ENCODE measurements around the gene ABO. TPM values are rescaled to one million over a fixed set of nuclear protein-coding genes. Genes with fewer than 3 reads are reported as not detected.

ABO gene
- total RNA-seq, 1 experiment from 2014 or later: 0.37 TPM

- no peak overlapping the region for H3K56ac ChIP-seq (ENCODE audit: insufficient read length, low read depth, low read length)
- no peak overlapping the region for H3K18ac ChIP-seq (ENCODE audit: insufficient read length, low read depth, low read length)
- peaks cover 9 to 10% (median 9%) of the 10 kb centered on the region in 3 experiments; a peak in 6 of 7 replicates for H3K36me3 Mint-ChIP-seq (ENCODE audit: insufficient read depth in 1 of 3, low read depth in 3 of 3)
- no peak overlapping the region for H3K4ac ChIP-seq (ENCODE audit: low read depth, low read length)
- no peaks in the 10 kb centered on the region for H3K27me3 ChIP-seq (ENCODE audit: insufficient read depth, low read length)
- H4K20me1 ChIP-seq (ENCODE audit: control insufficient read depth, insufficient read depth, insufficient read length): no peaks in the 10 kb centered on the region
- no CpG with 5 or more reads among the region's 23 CpGs for WGBS (ENCODE audit: extremely low coverage, insufficient read length, low lambda C conversion rate)
- H4K5ac ChIP-seq (ENCODE audit: insufficient read length, low read depth, low read length): no peak overlapping the region
- H2AFZ ChIP-seq (ENCODE audit: low read length): no peak overlapping the region
- H4K8ac ChIP-seq (replicated peaks; ENCODE audit: insufficient read length, low read depth, low read length): no peak overlapping the region
- H2AK5ac ChIP-seq (ENCODE audit: insufficient read length, low read length): no peak overlapping the region
- H3K79me1 ChIP-seq (ENCODE audit: insufficient read depth, low read depth, low read length, poor library complexity, severe bottlenecking): no peaks in the 10 kb centered on the region
- H3T11ph ChIP-seq (ENCODE audit: low read length): no peak overlapping the region
- DNase-seq: no peak
- H3K4me3 Mint-ChIP-seq: no peak overlapping the region
- no peak overlapping the region for H3K4me2 ChIP-seq (ENCODE audit: insufficient read depth, insufficient read length, low read length)
- no peaks in the 10 kb centered on the region for H3K79me2 ChIP-seq (ENCODE audit: insufficient read depth, low read length)
- H3K27ac Mint-ChIP-seq: no peak overlapping the region
- H3K4me1 Mint-ChIP-seq: no peaks in the 10 kb centered on the region
- H2BK12ac ChIP-seq (ENCODE audit: insufficient read length, low read depth, low read length): no peak overlapping the region
- no peak overlapping the region for H2BK15ac ChIP-seq (ENCODE audit: low read depth, low read length)
- no peak overlapping the region for H2BK5ac ChIP-seq (ENCODE audit: insufficient read length, low read length)
- peaks cover 10 to 12% of the 10 kb centered on the region in 2 experiments for H3K9me3 Mint-ChIP-seq
- no peaks in the 10 kb centered on the region for H3K23me2 ChIP-seq (ENCODE audit: insufficient read length, low read depth, low read length, poor library complexity, severe bottlenecking)
- TF ChIP-seq CTCF (conservative IDR thresholded peaks at IDR 0.05): no peak
- H3K27ac ChIP-seq (ENCODE audit: insufficient read length, low read depth, low read length): no peak overlapping the region
- no peak overlapping the region for H3K14ac ChIP-seq (ENCODE audit: insufficient read depth, low read length)
- no peak overlapping the region for H4K91ac ChIP-seq (ENCODE audit: insufficient read length, low read depth, low read length)
- H3K9me3 ChIP-seq (ENCODE audit: control insufficient read depth, low read depth, low read length): no peaks in the 10 kb centered on the region
- H3K27me3 Mint-ChIP-seq (ENCODE audit: low read depth): peaks cover 49% of the 10 kb centered on the region
- no peaks in the 10 kb centered on the region for H3K4me1 ChIP-seq (ENCODE audit: insufficient read depth, low read length)
- no peak overlapping the region for H2BK120ac ChIP-seq (ENCODE audit: low read depth, low read length, poor library complexity, severe bottlenecking)
- H3K23ac ChIP-seq (ENCODE audit: insufficient read length, low read depth, low read length): no peak overlapping the region
- no peak overlapping the region for H2BK20ac ChIP-seq (ENCODE audit: low read depth, low read length, poor library complexity, severe bottlenecking)
- H3K9ac ChIP-seq (ENCODE audit: extremely low read depth, insufficient read length, low read length): no peak overlapping the region
Observed at GRCh38 chr9:133305731-133306130, 30.7 kb upstream of the ABO start.

All from H9 (cell line).